ENCODE results near the gene ZNF212.

- TF ChIP-seq ZNF274 (IDR thresholded peaks at IDR 0.05; ENCODE audit: low read depth, low read length) (no peak), SUZ12 (IDR thresholded peaks at IDR 0.05; ENCODE audit: extremely low read depth, insufficient read depth, insufficient read length) (no peak)
Measured at GRCh38 chr7:149240637-149241036, 1.2 kb downstream of the ZNF212 start.

All from NT2/D1 (cell line).